Left hindlimb (tissue), 1 donor: ENCODE measurements around the gene USP11.

Source experiments
- DNase-seq: peaks from one replicate; pipeline ENCODE4 v3.0.0-alpha.2; 2018

Gene USP11

GRCh38 chrX:47232803-47233332, at the start of gene USP11:
Gene USP11, plus strand, starts transcription at chrX:47233009. Its CDS starts 35 bp downstream, at chrX:47233044.
- DNase-seq, result peak; percentile 79

DNA sequence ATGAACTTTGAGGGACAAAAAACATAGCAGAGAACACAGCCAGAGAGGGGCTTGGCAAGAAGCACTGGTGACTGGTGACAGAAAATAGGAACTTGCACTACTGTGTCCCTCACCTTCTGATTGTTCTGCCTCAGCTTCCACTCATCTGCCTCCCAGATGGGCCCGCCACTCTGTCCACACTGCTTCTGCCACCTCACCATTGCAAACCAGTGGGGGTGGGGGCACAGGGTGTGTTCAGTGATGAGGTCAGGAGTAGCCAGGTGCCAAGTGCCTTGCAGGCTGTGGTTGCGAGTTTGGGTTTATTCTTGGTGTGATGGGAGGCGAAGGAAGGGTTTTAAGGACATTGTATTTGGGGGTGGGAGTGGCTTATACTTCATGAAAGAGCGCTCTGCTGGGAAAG, 48.3 kb upstream of the USP11 start:
- no peak for DNase-seq

- DNase-seq, result no peak
Observed at GRCh38 chrX:47185241-47185640, 47.6 kb upstream of the USP11 start.

DNA sequence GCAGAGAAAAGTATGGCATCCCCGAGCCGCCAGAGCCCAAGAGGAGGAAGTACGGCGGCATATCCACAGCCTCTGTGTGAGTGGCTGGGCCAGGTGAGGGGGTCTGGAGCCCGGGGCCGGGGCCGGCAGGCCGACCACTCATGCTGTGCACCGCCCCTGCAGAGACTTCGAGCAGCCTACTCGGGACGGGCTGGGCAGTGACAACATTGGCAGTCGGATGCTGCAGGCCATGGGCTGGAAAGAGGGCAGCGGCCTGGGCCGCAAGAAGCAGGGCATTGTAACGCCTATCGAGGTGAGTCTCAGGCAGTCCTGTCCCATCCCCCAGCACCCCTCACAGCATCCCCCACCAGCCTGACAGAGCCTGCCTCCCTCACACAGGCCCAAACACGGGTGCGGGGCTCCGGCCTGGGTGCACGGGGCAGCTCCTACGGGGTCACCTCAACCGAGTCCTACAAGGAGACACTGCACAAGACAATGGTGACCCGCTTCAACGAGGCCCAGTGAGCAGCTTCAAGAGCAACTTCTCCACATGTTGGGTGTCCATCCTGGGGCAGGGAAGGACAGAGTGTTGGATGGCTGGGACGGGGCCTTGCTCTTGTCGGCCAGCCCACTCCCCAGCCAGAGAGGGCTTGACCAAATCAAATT, 46.6 kb upstream of the USP11 start:
- no peak for DNase-seq

GRCh38 chrX:47187106-47187677, 45.6 kb upstream of the USP11 start:
- DNase-seq, result no peak

DNA sequence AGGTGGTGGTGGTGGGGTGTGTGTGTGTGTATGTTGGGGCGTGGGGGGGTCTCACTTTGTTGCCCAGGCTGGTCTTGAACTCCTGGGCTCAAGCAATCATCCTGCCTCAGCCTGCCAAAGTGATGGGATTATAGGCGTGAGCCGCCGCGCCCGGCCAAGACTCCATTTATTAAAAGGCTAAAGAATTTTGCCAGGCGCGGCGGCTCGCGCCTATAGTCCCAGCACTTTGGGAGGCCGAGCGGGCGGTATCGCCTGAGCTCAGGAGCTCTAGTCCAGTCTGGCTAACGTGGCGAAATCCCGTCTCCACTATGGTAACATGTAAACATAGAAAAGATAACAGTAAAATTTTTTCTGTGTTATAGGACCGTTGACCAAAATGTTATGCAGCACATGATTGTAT, 42.9 kb upstream of the USP11 start:
- no peak for DNase-seq

- peak; percentile 91 for DNase-seq
Observed at GRCh38 chrX:47190445-47191269, 42.2 kb upstream of the USP11 start.

DNA sequence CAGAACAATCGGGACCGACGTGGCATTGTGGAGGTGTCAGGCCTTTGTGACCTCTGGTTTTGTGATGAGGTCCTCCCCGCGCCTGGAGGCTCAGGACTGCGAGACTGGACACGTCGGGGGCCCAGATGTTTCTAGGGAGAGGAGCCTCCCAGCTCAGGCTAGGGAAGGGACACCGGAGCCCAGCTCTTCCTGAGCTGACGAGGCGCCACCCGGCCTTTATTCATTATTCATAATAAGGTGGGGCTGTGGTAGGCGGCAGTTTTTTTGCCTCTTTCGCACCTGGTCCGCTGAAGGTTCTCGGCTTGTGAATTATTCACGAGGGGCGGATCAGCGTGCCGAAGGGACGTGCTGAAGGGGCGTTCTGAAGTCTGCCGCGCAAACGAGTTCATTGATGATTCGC, 41.5 kb upstream of the USP11 start:
- DNase-seq, result no peak

DNA sequence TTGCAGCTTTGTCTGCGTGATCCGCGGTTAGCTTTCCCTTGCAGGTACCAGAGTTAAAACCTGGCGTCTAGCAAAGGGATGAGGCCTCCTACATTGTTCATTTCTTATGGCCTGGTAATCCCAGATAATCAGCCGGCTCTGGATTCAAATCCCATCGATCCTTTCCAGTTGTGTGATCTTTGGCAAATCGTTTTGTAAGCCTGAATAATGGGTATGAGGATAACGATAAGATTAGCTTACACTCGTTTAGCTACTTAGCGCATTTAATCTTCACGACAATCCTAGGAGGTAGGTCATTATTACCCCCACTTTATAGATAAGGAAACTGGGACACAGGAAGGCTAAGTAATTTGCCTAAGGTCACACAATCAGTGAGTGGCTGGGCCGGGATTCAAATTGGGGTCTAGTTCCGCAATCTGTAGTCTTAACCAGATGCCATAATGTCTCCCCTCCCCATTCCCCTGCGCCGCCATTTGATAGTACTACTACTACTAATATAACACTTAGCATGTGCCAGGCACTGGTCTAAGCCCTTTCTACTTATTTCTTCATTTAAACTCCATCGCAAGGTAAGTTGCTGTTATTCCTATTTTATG, 40.9 kb upstream of the USP11 start:
- DNase-seq, result no peak

DNA sequence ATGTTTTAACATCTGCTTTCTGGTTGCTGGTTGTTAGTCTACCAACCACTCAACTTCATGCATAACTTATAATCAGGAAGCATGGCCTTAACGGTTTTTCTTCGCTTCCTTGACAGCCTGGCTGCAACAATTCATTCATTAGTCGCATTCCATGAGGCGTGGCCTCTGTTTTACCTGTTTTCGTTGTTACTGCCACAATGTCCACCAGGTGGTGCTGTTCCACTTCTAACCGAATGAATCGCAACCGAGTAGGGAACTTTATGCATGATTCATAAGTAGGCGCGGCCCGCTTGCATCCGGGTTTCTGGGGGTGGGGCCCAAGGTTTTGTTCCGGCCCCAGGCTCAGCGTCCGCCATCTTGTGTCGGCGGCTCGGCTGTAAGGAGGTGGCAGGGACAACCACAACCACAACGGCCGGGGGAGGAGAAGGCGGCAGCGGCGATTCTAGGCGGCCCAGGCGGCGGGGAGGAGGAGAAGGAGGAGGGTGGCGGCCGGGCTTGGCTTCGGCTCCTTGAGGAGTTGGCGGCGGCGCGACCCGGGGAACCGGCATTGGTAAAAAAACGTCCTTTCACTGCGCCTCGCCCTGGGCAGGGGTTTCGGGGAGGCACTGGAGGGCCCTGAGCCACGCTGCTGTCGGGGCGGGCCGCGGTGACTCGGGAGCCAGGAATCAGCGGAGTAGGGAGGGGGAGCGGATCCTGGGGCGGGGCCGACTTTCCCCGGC, 39.2 kb upstream of the USP11 start, which contains the start of gene UBA1:
UBA1 (plus strand) TSS at position 355 of the 719 bp plus-strand sequence. CDS start 4,974 bp downstream, outside the sequence.
- DNase-seq, result peak; percentile 93

GRCh38 chrX:47194194-47194787, 38.5 kb upstream of the USP11 start:
- DNase-seq, result no peak

GRCh38 chrX:47196098-47196497, 36.7 kb upstream of the USP11 start:
- DNase-seq, result no peak

DNA sequence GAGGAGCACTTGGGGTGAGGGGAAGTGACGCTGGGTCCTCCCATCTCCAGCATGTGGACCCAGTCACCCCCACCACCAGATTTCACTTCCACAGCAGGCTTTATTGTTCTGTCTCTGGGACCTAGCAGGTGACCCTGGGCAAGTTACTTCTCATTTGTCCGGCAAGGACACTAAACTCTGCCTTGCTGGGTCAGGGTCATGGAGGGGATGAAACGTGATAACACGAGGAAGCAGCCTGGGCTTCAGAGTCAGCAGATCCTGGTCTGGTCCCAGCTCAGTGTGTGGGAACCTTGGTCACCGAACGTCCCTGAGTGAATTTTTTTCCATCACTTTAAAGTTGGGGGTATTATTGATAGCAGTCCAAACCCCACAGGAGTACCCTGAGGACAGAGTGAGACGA, 35.3 kb upstream of the USP11 start:
- DNase-seq, result no peak

- DNase-seq, result no peak
Observed at GRCh38 chrX:47198026-47198686, 34.7 kb upstream of the USP11 start.

- DNase-seq, result no peak
Observed at GRCh38 chrX:47198687-47199080, 34.1 kb upstream of the USP11 start.

DNA sequence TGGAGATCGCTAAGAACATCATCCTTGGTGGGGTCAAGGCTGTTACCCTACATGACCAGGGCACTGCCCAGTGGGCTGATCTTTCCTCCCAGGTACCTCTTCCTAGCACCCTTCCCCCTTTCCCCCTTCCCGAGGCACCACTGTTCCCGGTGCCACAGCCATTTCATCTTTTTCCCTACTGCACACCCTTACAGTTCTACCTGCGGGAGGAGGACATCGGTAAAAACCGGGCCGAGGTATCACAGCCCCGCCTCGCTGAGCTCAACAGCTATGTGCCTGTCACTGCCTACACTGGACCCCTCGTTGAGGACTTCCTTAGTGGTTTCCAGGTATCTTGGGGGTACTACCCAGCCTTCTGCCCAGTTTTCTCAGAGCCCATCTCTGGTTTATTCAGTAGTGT, 33.5 kb upstream of the USP11 start:
- no peak for DNase-seq

DNA sequence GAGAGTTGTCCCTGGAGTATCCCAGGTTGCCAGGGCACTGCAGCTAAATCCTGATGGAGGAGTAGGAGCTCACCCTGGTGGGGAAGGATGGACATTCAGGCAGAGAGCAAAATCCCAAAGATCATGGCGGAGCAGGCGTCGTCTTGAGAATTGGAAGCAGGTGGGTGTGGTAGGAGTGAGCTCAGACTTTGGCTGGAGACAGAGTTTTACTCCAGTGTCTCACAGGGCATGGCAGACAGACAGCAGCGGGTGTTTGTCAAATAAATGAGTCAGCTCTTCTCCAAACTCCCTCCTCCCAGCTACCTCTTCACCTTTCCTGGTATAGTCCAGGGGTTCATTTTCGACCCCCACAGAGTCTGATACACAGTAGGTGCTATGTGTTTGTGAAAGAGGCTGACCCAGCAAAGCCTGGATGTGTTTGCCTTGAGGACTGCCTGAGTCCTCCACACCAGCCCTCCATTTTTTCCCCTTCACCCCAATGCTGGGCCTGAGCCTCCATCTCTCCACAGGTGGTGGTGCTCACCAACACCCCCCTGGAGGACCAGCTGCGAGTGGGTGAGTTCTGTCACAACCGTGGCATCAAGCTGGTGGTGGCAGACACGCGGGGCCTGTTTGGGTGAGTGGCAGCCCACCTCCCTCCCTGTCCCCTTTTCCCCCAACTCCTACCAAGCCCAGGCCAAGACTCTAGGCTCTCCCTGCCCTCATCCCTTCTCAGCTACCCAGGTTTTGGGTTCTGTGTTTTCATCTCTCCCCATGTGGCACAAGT, 32.2 kb upstream of the USP11 start:
- DNase-seq, result no peak

- no peak for DNase-seq
Observed at GRCh38 chrX:47201345-47201944, 31.4 kb upstream of the USP11 start.

GRCh38 chrX:47202316-47202715, 30.5 kb upstream of the USP11 start:
- DNase-seq, result no peak

DNA sequence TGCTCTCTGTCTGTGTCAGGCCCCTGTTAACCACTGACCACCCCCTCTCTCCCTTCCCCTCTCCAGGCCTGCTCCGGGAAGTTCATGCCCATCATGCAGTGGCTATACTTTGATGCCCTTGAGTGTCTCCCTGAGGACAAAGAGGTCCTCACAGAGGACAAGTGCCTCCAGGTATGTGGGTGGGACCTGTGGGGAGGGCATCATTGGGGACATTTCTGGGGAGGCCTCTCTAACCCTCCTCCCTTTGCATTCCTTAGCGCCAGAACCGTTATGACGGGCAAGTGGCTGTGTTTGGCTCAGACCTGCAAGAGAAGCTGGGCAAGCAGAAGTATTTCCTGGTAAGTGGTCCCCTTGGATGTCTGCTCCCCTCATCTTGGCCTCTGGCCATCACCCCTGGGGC, 29.9 kb upstream of the USP11 start:
- DNase-seq, result no peak
